Right lobe of liver (tissue), 6 donors: ENCODE data around the gene FOXB2. TPM values are rescaled to one million over a fixed set of nuclear protein-coding genes. Genes with fewer than 3 reads are reported as not detected.

Source experiments
- ATAC-seq, 4 donors: fragments of 200-7000 bp; cut with Tn5 transposase; one replicate each; pipeline ENCODE4 v1.9.1; 2020; ENCODE audit warnings: mild to moderate bottlenecking in 4 of 4, moderate library complexity in 4 of 4
- DNase-seq, 3 donors: peaks; one replicate each; pipeline ENCODE4 v3.0.0-alpha.2; 2020
- H3K27ac ChIP-seq, 3 donors: fragments of 200-600 bp; one replicate each; pipeline ENCODE4 v1.8.0; 2022
- H3K27me3 ChIP-seq, 2 donors: fragments of 200-600 bp; one replicate each; pipeline ENCODE4 v1.8.0; 2022
- H3K36me3 ChIP-seq, 4 donors: fragments of 200-600 bp; sonication (generic) in 1 of 4; one replicate each; pipeline versions ENCODE4 v1.5.1 to v1.8.0; 2017 to 2022; ENCODE audit warnings: control low read depth in 1 of 4
- H3K4me1 ChIP-seq, 4 donors: fragments of 200-600 bp; sonication (generic) in 1 of 4; one replicate each; pipeline versions ENCODE4 v1.5.1 to v1.8.0; 2017 to 2022; ENCODE audit warnings: control low read depth in 1 of 4
- H3K4me3 ChIP-seq, 3 donors: fragments of 200-600 bp; one replicate each; pipeline ENCODE4 v1.8.0; 2022
- H3K9me3 ChIP-seq, 4 donors: fragments of 200-600 bp; sonication (generic) in 1 of 4; one replicate each; pipeline versions ENCODE4 v1.5.1 to v1.8.0; 2017 to 2022; ENCODE audit warnings: control low read depth in 1 of 4
- CTCF ChIP-seq, 4 donors: fragments of 200-600 bp in 3 of 4; fragments of 450-650 bp in 1 of 4; IDR thresholded peaks; one replicate each; pipeline versions ENCODE4 v1.5.1 to v1.8.0; 2016 to 2022; ENCODE audit warnings: antibody characterized with exemption in 4 of 4, mild to moderate bottlenecking in 2 of 4
- POLR2A ChIP-seq: fragments of 450-650 bp; IDR thresholded peaks from one replicate; pipeline ENCODE4 v1.6.1; 2017; ENCODE audit warnings: antibody characterized with exemption, mild to moderate bottlenecking
- WGBS: methylation state at CpG from one replicate; pipeline ENCODE4 v1.1.6; 2018; ENCODE audit warnings: low coverage, low lambda C conversion rate; ENCODE audit not compliant: insufficient coverage; ENCODE audit errors: missing lambda C conversion rate; 5-methylcytosine and 5-hydroxymethylcytosine counted together
- intact Hi-C, 2 donors: fragments of 100-400 bp; cut with DNase I; formaldehyde crosslinking; loops; one replicate each; pipeline versions ENCODE4 v1.11.2 to v1.14.1; 2022
- total RNA-seq, 6 experiments: library from RNA; depleted of rRNA in 2 of 6; stranded (reverse); fragments of >200 nt in 2 of 6; fragmentation: NEBNext Ultra II Directional in 3 of 6; extraction: Animal tissue kit (Norgen Biotek cat#: 25700) in 3 of 6; gene quantifications; one replicate each; pipeline versions ENCODE4 v1.1.0 to v1.2.4, GENCODE V29; 2016 to 2023
- donor health status: DM: no; HTN: yes; CAD: no.
- donor health status: DM: no; HTN: no; CAD: no.
- donor health status: DM: no; HTN: no; CAD: no.
- donor health status: DM: no; HTN: yes; CAD: no.
- donor health status: DM: no; HTN: yes; CAD: no.

Gene FOXB2
- total RNA-seq, 6 experiments from 2014 or later: not detected

GRCh38 chr9:76985581-76985980 is 33.9 kb upstream of the FOXB2 start:
- intact Hi-C loops: no loop called here
- H3K36me3 ChIP-seq: no peaks in the 10 kb centered on the region
- H3K9me3 ChIP-seq: no peaks in the 10 kb centered on the region
- ATAC-seq (no peak), DNase-seq (no peak)
- no peak overlapping the region for H3K27ac ChIP-seq
- WGBS: 67% methylated on average over 4 of the region's 5 CpGs
- H3K4me3 ChIP-seq: no peak overlapping the region
- no peaks in the 10 kb centered on the region for H3K27me3 ChIP-seq
- TF ChIP-seq CTCF (IDR thresholded peaks at IDR 0.05) (no peak), POLR2A (no peak)
- H3K4me1 ChIP-seq: no peaks in the 10 kb centered on the region

- intact Hi-C loops: no loop called here
- Histone ChIP-seq H3K27me3 (no peaks in the 10 kb centered on the region), H3K4me1 (no peaks in the 10 kb centered on the region), H3K9me3 (no peaks in the 10 kb centered on the region), H3K27ac (no peak overlapping the region), H3K36me3 (no peaks in the 10 kb centered on the region), H3K4me3 (no peak overlapping the region)
- ATAC-seq: peak; percentile 71 to 89 (median 74)
- no peak for DNase-seq
- WGBS: 37% methylated on average over 3 of the region's 3 CpGs
- no peak for TF ChIP-seq POLR2A
- peak; percentile 20 to 62 (median 30) for TF ChIP-seq CTCF (IDR thresholded peaks at IDR 0.05)
These were observed 31.8 kb upstream of the FOXB2 start for GRCh38 chr9:76987594-76988200.

- WGBS: 27% methylated on average over 1 of the region's 2 CpGs
- H3K27ac ChIP-seq: no peak overlapping the region
- ATAC-seq: no peak
- H3K9me3 ChIP-seq: no peaks in the 10 kb centered on the region
- no peak overlapping the region for H3K4me3 ChIP-seq
- no peaks in the 10 kb centered on the region for H3K4me1 ChIP-seq
- no peaks in the 10 kb centered on the region for H3K36me3 ChIP-seq
- TF ChIP-seq POLR2A: no peak
- TF ChIP-seq CTCF (IDR thresholded peaks at IDR 0.05): no peak
- DNase-seq: no peak
- no peaks in the 10 kb centered on the region for H3K27me3 ChIP-seq
- intact Hi-C loops: no loop called here
These were observed 30.5 kb upstream of the FOXB2 start for GRCh38 chr9:76988941-76989340.

GRCh38 chr9:76989501-76989900 is 30.0 kb upstream of the FOXB2 start:
- H3K36me3 ChIP-seq: no peaks in the 10 kb centered on the region
- H3K27ac ChIP-seq: no peak overlapping the region
- TF ChIP-seq POLR2A (no peak), CTCF (IDR thresholded peaks at IDR 0.05) (no peak)
- no peak overlapping the region for H3K4me3 ChIP-seq
- H3K9me3 ChIP-seq: no peaks in the 10 kb centered on the region
- no peak for DNase-seq
- intact Hi-C loops: no loop called here
- ATAC-seq: no peak
- H3K27me3 ChIP-seq: no peaks in the 10 kb centered on the region
- 21% methylated on average over 3 of the region's 3 CpGs for WGBS
- no peaks in the 10 kb centered on the region for H3K4me1 ChIP-seq

GRCh38 chr9:76996700-76997099 is 22.8 kb upstream of the FOXB2 start:
- intact Hi-C loops: no loop called here
- WGBS: 14% methylated on average over 6 of the region's 6 CpGs
- TF ChIP-seq POLR2A: no peak
- peak in 3 of 4 donors; percentile 16 to 44 (median 34) for TF ChIP-seq CTCF (IDR thresholded peaks at IDR 0.05)
- DNase-seq (no peak), ATAC-seq (peak; percentile 39 to 59 (median 48))
- no peak overlapping the region for H3K27ac ChIP-seq
- no peak overlapping the region for H3K4me3 ChIP-seq
- H3K9me3 ChIP-seq: no peaks in the 10 kb centered on the region
- no peaks in the 10 kb centered on the region for H3K36me3 ChIP-seq
- no peaks in the 10 kb centered on the region for H3K4me1 ChIP-seq
- H3K27me3 ChIP-seq: no peaks in the 10 kb centered on the region
